Upper lobe of left lung (tissue), 6 donors: Measurements from ENCODE around the gene NPHP4. TPM values are rescaled to one million over a fixed set of nuclear protein-coding genes. Genes with fewer than 3 reads are reported as not detected.

Experiments
- ATAC-seq, 2 donors: fragments of 200-7000 bp; cut with Tn5 transposase; one replicate each; pipeline ENCODE4 v1.9.1; 2022; ENCODE audit warnings: mild to moderate bottlenecking in 2 of 2, moderate library complexity in 2 of 2; ENCODE audit not compliant: low FRiP score in 2 of 2
- DNase-seq, 2 donors: peaks; one replicate each; pipeline ENCODE4 v3.0.0-alpha.2; 2019 to 2020
- H3K27ac ChIP-seq, 4 donors: fragments of 200-600 bp; sonication (generic); one replicate each; pipeline ENCODE4 v1.5.1; 2016 to 2019
- H3K27me3 ChIP-seq, 4 donors: fragments of 200-600 bp; sonication (generic); one replicate each; pipeline ENCODE4 v1.5.1; 2017 to 2019
- H3K36me3 ChIP-seq, 4 donors: fragments of 200-600 bp; sonication (generic); one replicate each; pipeline ENCODE4 v1.5.1; 2016 to 2019
- H3K4me1 ChIP-seq, 4 donors: fragments of 200-600 bp; sonication (generic); one replicate each; pipeline ENCODE4 v1.5.1; 2018 to 2019
- H3K4me3 ChIP-seq, 4 donors: fragments of 200-600 bp; sonication (generic); one replicate each; pipeline ENCODE4 v1.5.1; 2017 to 2019; ENCODE audit warnings: mild to moderate bottlenecking in 2 of 4, moderate library complexity in 1 of 4
- H3K9me3 ChIP-seq, 4 donors: fragments of 200-600 bp; sonication (generic); one replicate each; pipeline ENCODE4 v1.5.1; 2018 to 2019
- CTCF ChIP-seq, 6 experiments: fragments of 450-650 bp in 4 of 6; fragments of 200-600 bp in 2 of 6; sonication (generic) in 2 of 6; IDR thresholded peaks; one replicate each; pipeline ENCODE4 v1.5.1; 2016 to 2019; ENCODE audit warnings: antibody characterized with exemption in 6 of 6
- EP300 ChIP-seq, 4 donors: sonication (generic); formaldehyde crosslinking; IDR thresholded peaks; one replicate each; pipeline ENCODE4 v1.5.1; 2017; ENCODE audit warnings: antibody characterized with exemption in 4 of 4, control low read depth in 2 of 4
- POLR2A ChIP-seq, 4 donors: fragments of 450-650 bp; IDR thresholded peaks; one replicate each; pipeline ENCODE4 v1.5.1; 2016 to 2017; ENCODE audit warnings: antibody characterized with exemption in 4 of 4, mild to moderate bottlenecking in 2 of 4
- POLR2AphosphoS5 ChIP-seq, 2 donors: sonication (generic); formaldehyde crosslinking; IDR thresholded peaks; one replicate each; pipeline ENCODE4 v1.5.1; 2017; ENCODE audit warnings: antibody characterized with exemption in 2 of 2
- WGBS, 2 donors: methylation state at CpG; one replicate each; pipeline ENCODE4 v1.1.5; 2017 to 2018; 5-methylcytosine and 5-hydroxymethylcytosine counted together
- total RNA-seq, 6 donors: library from RNA; depleted of rRNA in 4 of 6; stranded (reverse); fragments of >200 nt in 4 of 6; gene quantifications; one replicate each; pipeline versions ENCODE4 v1.1.0 to v1.2.1, GENCODE V29; 2016 to 2021
- donor health status: DM: no; HTN: no; CAD: no; lungs with moderate emphysema.
- donor health status: DM: no; HTN: yes; CAD: no; lungs with severe emphysema.

Gene NPHP4
- total RNA-seq, 6 donors from 2014 or later: 13.5 to 45.1 (median 19.9) TPM

GRCh38 chr1:5936621-5937372, 55.4 kb downstream of the NPHP4 start:
- WGBS, 2 donors: 94 to 96% methylated on average over 13 of the region's 13 CpGs
- TF ChIP-seq EP300 (IDR thresholded peaks at IDR 0.05): no peak
- TF ChIP-seq POLR2AphosphoS5 (IDR thresholded peaks at IDR 0.05): no peak
- no peak for TF ChIP-seq POLR2A (IDR thresholded peaks at IDR 0.05)
- no peak for TF ChIP-seq CTCF (IDR thresholded peaks at IDR 0.05)
- Histone ChIP-seq H3K27ac (no peak overlapping the region), H3K4me1 (no peaks in the 10 kb centered on the region), H3K4me3 (no peak overlapping the region), H3K27me3 (no peaks in the 10 kb centered on the region), H3K36me3 (peaks cover 0 to 21% (median 6%) of the 10 kb centered on the region in 4 donors), H3K9me3 (no peaks in the 10 kb centered on the region)
- no peak for DNase-seq
- no peak for ATAC-seq

- no peak for TF ChIP-seq EP300 (IDR thresholded peaks at IDR 0.05)
- TF ChIP-seq CTCF (IDR thresholded peaks at IDR 0.05): no peak
- no peak for TF ChIP-seq POLR2A (IDR thresholded peaks at IDR 0.05)
- no peak for TF ChIP-seq POLR2AphosphoS5 (IDR thresholded peaks at IDR 0.05)
- H3K4me3 ChIP-seq: no peak overlapping the region
- H3K36me3 ChIP-seq: peaks cover 0 to 22% (median 7%) of the 10 kb centered on the region in 4 donors
- DNase-seq (no peak), ATAC-seq (no peak)
- no peak overlapping the region for H3K27ac ChIP-seq
- no peaks in the 10 kb centered on the region for H3K4me1 ChIP-seq
- 94 to 95% methylated on average over 5 of the region's 5 CpGs for WGBS, 2 donors
- H3K27me3 ChIP-seq: no peaks in the 10 kb centered on the region
- H3K9me3 ChIP-seq: no peaks in the 10 kb centered on the region
These were observed 56.1 kb downstream of the NPHP4 start for GRCh38 chr1:5936126-5936525.

GRCh38 chr1:5935026-5935425, 57.2 kb downstream of the NPHP4 start:
- Histone ChIP-seq H3K9me3 (no peaks in the 10 kb centered on the region), H3K4me3 (no peak overlapping the region), H3K27me3 (no peaks in the 10 kb centered on the region), H3K4me1 (no peaks in the 10 kb centered on the region), H3K27ac (no peak overlapping the region), H3K36me3 (peaks cover 0 to 25% (median 7%) of the 10 kb centered on the region in 4 donors)
- DNase-seq (no peak), ATAC-seq (no peak)
- no peak for TF ChIP-seq POLR2A (IDR thresholded peaks at IDR 0.05)
- TF ChIP-seq POLR2AphosphoS5 (IDR thresholded peaks at IDR 0.05): no peak
- TF ChIP-seq CTCF (IDR thresholded peaks at IDR 0.05): no peak
- TF ChIP-seq EP300 (IDR thresholded peaks at IDR 0.05): no peak
- 80 to 84% methylated on average over 6 of the region's 6 CpGs for WGBS, 2 donors

DNA sequence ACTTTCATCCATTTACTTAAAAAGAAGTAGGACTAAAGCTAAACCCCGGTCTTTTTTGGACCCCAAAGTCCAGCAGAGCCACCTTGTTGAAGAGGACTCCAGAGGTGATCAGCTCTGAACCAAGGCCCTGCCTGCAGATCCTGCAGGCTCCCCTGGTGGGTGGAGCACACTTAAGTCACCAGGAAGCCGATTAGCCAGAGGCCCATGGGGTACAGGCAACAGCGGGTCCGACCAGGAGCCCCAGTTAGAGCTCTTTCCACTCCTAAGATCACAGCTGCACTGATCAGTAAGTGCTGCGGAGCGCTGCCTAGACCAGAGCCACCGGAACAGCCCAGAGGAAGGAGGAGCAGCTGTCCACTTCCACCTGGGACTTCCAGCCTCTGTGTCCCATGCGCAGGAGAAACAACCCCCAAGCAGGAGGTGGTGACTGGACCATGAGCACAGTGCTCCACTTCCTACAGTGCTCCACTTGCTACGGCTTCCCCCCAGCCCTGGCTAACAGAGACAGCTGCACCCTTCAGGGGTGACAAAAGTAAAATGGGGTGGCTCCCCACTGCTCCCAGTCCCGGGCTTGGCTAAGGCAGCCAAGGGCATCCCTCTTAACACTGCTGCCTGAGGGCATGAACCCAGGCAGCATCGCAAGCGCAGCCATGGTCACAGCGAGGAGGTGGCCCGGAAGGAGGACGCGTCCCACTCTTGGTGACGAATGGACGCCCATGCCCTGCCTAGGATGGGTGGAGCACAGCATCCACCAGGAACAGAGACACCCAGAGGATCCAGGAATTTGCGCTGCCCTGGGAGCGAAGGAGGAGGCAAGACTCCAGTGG, 58.0 kb downstream of the NPHP4 start:
- ATAC-seq (no peak), DNase-seq (no peak)
- Histone ChIP-seq H3K4me1 (no peaks in the 10 kb centered on the region), H3K4me3 (no peak overlapping the region), H3K27ac (no peak overlapping the region), H3K36me3 (peaks cover 0 to 25% (median 7%) of the 10 kb centered on the region in 4 donors), H3K27me3 (no peaks in the 10 kb centered on the region), H3K9me3 (no peaks in the 10 kb centered on the region)
- no peak for TF ChIP-seq EP300 (IDR thresholded peaks at IDR 0.05)
- no peak for TF ChIP-seq POLR2A (IDR thresholded peaks at IDR 0.05)
- no peak for TF ChIP-seq CTCF (IDR thresholded peaks at IDR 0.05)
- no peak for TF ChIP-seq POLR2AphosphoS5 (IDR thresholded peaks at IDR 0.05)
- WGBS, 2 donors: 94 to 100% methylated on average over 4 to 20 of the region's 20 CpGs
